Activated naive CD8-positive, alpha-beta T cell treated with anti-CD3 and anti-CD28 coated beads, Interleukin-2, amount 10 ng/mL, durations not matched to agents 7 days and 5 days (primary cell): ENCODE measurements around the gene PRKAA2. TPM values are rescaled to one million over a fixed set of nuclear protein-coding genes. Genes with fewer than 3 reads are reported as not detected.

Source experiments
- total RNA-seq, 2 experiments: library from RNA; stranded (reverse); gene quantifications; one replicate each; pipeline ENCODE4 v1.2.3, GENCODE V29; 2021

PRKAA2 gene
- total RNA-seq, 2 experiments from 2014 or later, result not detected

Other genes with a start within 250 kb of the PRKAA2 start
- under 1 TPM; 0.48 to 0.50 TPM for gene PLPP3, start 65.8 kb upstream of the PRKAA2 start, total RNA-seq
- gene FYB2, start 174.1 kb downstream of the PRKAA2 start, total RNA-seq, result not detected
- not detected for gene C8A, start 209.5 kb downstream of the PRKAA2 start, total RNA-seq